NCI-H146 (cell line): Measurements from ENCODE around the gene GPSM3.
A peak's percentile ranks its signal among the peaks of the same experiment; 100 is the strongest.
"Not testable (repeated sequence)": the region's sequence is repeated elsewhere in the genome, so short reads cannot be mapped to it uniquely, and the experiment has no call there.

ENCODE experiments used
- DNase-seq: peaks from one replicate; lab custom pipeline; 2025; lab: John Stamatoyannopoulos, UW

The GPSM3 gene

DNA sequence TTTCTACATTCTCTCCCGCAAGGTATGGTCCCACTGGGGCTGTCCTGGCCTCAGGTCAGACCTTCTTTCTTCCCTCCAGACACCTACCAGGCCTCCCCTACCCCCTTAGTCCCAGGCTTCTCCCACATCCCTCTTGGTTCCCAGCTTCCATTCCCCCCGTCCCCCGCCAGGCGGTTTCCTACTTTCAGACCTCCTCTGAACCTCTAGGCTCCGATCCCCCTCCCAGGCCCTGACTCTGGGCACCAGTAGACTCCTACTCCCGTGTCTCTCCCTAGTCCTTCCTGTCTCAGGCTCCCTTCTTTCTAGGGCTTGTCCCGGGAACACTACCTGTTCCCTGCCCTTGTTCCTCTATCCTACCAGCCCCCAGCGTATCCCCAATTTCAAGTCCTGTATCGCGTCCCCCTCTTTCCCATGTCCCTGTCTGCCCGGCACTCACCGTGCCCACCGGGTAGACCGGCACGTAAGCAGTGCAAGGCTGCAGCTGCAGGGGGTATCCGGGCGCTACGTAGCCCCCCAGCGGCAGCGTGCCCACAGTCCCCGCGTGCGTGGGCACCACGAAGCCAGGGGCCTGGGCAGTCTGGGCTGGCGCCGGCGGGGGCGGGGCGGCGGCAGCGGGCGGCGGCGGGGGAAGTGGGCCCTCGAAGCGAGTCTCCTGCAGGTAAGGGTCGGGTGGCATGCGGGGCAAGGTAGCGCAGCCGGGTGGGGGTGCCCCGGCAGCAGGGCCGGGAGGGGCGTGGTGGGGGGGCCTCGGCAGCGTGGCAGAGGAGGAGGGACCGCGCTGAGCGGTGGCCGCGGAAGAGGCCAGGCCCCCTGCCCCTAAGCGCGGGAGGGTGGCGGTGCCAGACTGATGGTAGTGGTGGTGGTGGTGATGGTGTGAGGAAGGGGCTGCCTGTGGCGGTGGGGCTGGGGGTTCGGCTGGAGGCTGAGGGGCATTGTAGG is 42.2 kb downstream of the GPSM3 start:
- DNase-seq: no peak

DNA sequence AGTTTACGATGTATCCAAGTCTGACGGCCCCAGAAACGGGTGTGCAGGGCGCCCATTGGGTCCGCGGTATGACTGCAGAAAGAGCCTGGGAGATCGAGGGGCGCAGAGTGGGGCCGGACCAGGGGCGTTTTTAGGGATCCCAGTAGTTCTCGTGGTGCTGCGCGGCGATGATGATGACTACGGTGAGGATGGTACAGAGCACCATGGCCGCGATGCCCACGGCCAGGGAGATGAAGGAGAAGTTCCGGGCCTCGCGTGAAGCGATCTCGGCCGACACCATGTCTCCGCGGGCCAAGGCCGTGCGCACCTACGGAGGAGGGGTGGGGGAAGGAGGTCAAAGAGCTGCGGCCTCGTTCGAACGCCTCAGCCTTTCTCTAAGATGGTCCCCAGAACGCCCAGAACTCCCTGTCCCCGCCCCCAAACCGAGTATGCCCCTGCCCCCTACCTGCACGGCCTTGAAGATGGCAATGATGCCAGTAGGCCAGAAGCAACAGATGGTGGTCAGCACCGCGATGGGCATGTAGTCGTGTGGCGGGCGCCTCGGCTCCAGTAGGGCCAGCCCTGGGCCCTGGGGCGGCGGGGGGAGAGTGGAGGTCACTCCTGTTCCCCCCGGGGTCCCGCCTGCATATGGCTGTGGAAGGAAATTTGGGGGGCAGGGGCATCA is 43.2 kb downstream of the GPSM3 start:
- peak; percentile 34 for DNase-seq

DNA sequence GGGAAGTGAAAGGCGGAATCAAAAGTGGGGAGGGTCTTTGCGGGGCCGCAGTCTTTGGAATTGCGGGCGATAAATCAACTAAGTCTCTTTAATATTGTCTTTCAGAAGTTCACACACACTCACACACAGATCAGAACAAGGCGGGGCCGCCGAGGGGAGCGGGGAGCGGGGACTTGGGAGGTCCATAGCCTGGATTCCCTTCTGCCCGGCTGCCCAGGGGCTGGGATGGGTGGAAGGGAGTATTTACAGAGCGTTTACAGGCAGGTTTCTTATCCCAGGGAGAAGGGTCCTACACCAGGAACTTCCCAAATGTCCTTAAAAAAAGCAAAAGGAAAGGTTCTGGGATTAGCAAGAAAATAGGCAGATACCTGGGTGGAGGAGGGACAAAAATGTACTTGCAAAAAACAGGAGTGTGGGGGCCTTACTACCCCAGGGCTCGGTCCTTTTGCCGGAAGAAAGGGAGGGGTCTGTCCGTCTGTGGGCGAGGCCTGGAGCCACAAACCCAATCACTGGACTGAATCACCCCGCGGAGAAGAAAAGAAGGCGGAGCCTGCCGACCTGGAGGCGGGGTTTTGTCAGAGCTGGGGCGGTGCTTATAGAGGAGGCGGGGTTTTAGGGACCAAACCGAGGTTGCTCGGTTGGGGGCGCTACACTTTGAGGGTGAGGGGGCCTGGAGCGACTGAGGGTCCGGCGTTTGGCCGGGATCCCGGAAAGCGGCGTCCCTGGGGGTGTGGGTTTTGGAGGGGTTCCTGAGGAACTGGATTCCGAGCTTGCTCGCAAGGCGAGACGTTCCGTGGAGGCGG is 44.0 kb downstream of the GPSM3 start:
- DNase-seq: peak; percentile 69

- DNase-seq: no peak
Observed at GRCh38 chr6:32147401-32148132, 44.9 kb downstream of the GPSM3 start.

DNA sequence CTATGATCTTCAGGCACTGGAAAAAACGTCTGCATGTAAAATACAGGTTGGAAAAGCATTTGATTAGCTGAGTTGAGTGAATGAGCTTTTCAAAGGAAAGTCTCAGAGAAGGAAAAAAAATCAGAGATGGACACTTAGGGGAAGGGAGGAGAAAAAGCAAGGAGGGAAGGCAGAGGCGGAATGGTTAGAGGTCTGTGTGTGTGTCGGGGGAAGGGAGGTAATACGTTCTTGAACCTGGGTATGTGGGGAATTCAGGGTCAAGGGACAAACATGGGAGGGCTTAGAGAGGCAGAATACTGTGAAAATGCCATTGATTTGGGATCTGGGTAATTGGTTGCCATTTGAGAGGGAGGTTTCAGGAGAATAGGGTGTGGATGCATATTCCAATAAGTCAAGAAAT is 45.8 kb downstream of the GPSM3 start:
- no peak for DNase-seq

- no peak for DNase-seq
Observed at GRCh38 chr6:32146287-32146686, 46.2 kb downstream of the GPSM3 start.

GRCh38 chr6:32144238-32144637 is 48.2 kb downstream of the GPSM3 start:
- DNase-seq: not testable (repeated sequence)
